GM19468 (cell line): ENCODE data around the gene CPLX3.

Source experiments
- ATAC-seq: cut with Tn5 transposase; IDR thresholded peaks from one replicate; pipeline ENCODE4 v1.9.1; 2021; ENCODE audit warnings: mild to moderate bottlenecking, moderate library complexity, moderate number of reproducible peaks; ENCODE audit not compliant: unreplicated experiment; ENCODE audit errors: extremely low read depth

CPLX3 gene

DNA sequence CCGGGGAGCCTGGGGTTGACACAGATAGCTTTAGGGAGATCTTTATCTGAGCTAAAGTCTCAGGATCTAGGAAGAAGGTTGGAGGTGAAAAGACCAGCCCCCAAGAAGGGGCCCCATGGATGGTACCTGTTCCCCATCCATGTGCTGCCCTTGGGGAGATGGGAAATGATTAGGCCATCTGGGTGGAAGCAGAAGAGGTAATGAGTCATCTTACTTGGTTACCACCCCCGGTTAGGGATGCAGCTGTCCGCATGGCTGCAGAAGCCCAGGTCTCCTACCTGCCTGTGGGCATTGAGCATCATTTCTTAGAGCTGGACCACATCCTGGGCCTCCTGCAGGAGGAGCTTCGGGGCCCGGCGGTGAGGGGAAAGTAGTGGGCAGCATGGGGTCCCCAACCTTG, 3.1 kb upstream of the CPLX3 start:
- no peak for ATAC-seq

DNA sequence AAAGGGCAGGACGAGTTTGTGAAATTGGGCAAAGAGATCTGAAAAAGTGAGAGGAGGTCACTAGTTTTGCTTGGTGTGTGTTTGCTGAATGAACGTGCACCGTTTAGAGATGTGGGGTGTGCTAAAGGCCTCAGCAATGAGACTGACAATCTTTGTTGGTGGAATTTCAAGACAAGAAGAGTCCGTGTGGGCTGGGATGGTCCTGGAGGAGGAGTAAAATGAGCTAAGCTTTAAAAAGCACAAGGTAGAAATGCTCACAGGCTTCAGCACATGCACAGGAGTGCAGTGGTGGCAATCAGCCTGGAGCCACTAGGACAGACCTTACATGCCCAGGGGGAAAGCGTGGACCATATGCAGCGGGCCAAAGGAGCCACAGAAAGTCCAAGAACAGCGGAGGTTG, 1.5 kb upstream of the CPLX3 start:
- ATAC-seq: no peak

DNA sequence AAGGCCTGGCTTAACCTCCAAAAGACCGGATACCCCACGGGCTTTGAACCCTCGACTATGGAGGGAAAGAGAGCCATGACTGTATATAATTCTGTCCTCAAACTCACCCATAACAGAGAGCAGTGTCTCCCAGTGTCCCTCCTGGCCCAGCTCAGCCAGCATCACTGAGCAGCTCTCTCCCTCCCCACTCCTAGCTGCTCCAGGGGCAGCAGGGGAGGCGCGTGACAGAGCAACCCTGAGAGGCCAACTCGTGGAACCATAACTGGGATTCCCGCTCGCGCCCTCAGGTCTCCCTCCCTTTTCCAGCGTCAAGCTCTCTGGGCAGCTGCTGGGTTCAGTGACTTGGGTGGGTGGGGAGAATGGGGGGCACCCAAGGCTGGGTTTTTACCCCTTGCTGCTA, 561 bp upstream of the CPLX3 start:
- ATAC-seq: no peak

DNA sequence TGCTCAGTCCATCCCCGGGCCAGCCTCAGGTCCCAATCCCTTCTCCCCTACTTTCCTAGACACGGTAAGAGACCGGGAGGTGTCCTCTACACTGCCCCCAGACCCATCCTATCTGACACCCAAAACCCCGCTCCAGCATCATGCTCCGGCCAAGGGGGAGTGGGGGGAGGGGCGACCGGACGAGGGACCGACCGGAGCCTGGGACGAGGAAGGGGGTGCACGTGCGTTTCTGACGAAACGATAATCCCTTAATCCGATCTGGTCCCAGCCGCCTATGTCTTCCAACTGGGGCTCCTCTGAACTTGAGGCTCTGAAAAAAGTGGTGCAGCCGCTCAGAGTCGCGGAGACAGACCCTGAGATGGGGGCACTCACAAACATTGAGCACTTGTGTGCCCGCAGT, 494 bp downstream of the CPLX3 start:
- ATAC-seq: no peak

DNA sequence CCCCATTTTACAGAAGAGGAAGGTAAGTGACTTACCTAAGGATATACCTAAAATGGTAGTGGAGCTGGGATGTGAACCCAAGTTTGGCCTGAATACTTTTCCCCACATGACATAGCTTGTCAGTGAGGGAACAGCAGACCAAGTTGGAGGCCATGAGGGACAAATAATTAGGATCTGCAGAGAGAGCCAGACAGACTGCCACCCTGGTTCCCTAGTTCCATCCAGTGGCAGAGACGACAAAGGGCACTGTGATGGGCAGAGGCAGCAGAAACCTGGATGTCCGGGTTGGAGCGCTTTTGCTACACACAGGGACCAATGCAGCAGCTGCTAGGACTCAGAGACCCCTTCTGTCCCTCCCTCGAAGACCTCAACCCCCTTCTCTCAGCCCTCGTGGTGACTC, 1.2 kb downstream of the CPLX3 start:
- no peak for ATAC-seq

DNA sequence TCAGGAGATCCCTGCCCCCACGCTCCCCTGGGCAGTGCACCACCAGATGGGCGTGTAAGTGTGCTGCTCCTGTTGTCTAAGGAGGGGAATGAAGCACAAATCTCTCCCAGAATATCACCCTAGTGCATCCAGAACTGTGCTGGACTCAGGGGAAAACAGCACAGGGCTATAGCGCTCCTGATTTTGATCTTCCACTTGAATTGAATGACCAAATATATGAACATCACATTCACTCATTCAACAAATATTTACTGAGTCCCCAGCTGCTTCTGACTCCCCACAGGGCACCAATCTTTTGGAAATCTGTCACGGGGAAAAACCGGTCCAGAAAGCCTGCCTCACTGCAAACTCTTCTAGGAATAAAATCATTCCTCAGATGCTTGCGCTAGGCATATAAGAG, 2.4 kb downstream of the CPLX3 start:
- ATAC-seq: no peak

DNA sequence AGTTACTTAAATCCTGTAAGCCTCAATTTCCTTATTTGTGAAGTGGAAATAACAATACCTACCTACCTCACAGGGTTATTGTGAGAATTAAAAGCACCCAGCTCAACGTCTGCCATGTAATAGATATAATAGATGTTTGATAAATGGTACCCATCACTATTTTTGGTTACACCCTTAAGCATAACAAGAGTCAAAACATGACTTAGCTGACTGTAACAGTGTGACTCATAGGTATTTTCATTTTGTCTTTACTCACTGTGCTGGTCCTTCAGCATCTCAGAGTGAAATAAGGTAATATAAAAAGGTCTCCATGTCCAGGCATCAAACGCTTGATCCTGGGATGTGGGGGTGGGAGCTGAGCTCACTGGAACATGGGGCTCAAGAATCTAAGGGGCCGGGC, 3.1 kb downstream of the CPLX3 start:
- ATAC-seq: no peak

DNA sequence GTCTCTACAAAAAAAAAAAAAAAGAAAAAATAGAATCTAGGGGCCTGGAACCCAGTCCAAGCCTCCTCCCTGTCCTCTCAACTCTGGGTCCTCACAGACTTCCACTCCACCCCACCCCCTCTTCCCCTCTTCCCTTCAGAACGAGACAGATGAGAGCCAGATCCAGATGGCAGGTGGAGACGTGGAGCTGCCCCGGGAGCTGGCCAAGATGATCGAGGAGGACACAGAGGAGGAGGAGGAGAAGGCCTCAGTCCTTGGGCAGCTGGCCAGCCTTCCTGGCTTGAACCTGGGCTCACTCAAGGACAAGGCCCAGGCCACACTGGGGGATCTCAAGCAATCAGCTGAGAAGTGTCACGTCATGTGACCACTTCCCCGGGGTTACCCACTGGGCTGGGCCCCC, 3.6 kb downstream of the CPLX3 start:
- ATAC-seq: no peak

DNA sequence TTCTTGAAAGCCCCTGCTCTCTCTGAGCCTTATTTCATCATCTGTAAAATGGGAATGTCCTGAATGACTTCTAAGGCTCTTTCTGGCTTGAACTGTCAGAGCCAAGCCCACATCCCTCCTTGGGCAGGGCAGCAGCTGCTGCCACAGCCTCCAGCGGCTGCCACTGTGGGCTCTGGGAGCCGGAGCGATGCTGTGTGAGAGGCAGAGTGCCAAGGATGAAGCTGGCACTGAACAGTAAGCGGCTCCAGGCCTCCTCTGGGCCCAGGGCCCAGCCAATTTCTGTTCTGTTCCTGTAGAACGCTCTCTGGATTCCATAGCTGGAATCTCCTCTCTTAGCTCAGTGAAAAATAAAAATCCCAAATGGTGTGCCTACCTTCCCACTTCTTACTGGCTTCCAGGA, 4.4 kb downstream of the CPLX3 start:
- no peak for ATAC-seq

DNA sequence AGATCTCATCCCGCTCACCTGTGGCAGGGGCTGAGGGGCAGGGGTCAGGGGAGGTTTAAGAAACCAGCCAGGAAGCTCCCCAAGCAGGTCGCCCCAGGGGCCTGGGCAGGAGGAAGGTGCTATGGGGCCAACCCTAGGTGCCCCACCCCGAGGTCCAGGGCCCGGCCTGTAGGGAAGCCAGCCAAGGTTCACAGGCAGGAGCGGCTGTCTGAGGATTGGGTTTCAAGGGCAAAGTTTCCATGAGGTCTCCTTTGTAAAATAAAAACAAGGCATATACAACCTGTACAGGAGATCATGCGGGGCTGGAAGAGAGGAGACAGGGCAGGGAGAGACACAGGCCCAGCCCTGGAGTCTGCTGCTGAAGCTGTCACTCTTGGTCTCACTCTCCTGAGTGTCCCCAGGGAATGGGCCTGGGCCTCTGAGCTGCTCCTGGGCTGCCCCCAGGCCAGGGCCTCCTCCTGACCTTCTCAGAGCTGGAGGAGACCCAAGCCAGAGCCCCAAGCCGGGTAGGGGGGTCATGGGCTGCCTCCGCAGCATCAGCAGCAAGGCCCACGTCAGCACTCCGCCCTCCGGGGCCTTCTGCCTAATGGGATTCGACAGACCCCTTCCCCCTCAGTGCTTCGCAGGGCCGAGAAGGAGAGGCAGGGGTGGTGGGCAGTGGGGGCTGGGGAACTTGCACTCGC, 5.5 kb downstream of the CPLX3 start:
- no peak for ATAC-seq

DNA sequence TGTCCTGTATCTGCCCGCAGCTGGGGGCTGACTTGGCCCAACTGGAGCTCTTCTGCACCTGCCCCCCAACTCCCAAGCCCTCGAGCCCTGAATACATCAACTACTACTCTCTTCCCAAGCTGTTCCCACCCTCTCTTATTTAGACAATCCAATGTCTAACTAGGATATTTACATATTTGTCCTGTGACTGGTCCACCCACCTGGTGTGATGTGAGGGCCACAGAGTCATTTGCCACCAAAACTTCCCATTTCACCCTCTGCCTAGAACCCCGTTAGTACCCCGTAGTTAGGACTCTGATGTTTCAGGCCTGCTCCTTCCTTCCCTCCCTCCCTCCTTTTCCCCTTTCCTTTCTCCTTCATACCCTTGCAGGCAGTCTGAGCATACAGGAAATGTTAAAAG, 6.4 kb downstream of the CPLX3 start:
- ATAC-seq: no peak

DNA sequence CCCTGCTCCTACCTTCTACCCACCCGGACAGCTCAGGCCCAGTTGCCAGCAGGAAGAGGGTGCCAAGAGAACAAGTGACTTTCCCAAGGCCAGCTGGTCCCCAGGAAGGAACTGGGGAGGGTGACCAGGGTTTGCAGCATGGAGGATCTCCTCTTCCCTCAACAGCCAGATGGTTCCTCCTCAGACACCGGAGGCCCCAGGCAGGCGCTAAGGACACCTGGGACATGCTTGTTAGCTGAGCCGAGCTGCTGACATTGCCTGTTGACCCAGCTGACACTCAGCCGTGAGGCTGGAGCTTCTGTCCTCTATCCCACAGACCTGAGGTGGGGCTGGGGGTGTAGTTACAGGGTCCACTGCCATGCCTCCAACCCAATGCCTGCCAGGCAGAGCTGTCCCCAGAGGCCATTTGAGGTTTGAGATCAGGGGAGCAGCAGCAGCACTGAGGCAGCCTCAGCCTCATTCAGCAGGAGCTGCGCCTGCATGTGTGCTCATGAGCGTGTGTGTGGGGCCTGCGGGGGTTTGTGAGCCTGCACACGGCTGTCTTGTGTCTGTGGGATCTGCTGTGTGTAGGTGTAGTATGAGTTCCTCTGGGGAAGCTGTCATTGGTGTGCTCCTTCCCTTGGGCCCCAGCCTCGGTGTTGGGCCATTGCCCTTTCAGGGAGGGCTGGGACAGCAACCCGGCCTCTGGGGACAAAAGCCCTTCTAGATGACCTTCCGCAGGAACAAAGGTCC, 7.1 kb downstream of the CPLX3 start:
- no peak for ATAC-seq

DNA sequence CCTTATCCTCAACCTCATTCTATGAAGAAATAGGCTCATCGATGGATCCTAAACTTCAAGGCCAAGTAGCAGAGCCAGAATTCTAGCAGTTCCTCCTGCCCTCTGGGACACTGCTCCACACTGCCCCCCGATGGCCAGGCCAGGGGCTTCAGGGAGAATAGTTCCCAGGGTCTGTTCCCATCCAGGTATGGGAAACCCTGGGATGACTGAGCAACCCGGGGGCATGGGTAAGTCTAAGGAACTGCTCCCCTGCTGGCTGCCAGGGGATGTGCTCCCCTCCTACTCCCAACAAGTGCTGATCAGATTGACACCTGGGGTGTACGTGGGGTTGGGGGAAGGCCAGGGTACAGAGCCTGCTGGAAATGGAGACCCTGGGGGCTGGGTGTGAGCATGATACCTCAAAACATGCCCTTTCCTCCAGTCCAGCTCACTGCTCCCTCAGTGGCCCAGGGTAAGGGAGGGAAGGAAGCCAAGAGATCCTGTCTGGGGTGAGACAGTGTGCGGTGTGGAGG, 8.9 kb downstream of the CPLX3 start:
- no peak for ATAC-seq

DNA sequence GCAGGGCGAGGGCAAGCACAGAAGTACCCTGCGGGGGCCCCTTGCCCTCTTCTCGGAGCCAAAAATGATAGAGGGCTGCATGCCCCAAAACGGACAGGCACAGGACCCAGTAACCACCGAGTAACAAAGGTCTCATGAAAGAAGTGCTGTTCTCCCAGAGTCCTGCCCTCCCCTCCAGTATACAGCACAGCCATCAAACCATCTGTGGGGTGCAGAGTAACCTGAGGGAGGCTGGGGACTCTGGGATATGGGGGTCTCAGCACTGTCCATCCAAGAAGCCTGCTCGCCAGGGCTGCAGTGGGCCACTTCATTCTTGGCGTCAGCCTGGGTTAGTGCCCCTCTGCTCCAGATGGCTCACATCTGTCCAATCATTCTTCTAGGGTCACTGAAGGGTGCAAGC, 10.4 kb downstream of the CPLX3 start:
- ATAC-seq: no peak

DNA sequence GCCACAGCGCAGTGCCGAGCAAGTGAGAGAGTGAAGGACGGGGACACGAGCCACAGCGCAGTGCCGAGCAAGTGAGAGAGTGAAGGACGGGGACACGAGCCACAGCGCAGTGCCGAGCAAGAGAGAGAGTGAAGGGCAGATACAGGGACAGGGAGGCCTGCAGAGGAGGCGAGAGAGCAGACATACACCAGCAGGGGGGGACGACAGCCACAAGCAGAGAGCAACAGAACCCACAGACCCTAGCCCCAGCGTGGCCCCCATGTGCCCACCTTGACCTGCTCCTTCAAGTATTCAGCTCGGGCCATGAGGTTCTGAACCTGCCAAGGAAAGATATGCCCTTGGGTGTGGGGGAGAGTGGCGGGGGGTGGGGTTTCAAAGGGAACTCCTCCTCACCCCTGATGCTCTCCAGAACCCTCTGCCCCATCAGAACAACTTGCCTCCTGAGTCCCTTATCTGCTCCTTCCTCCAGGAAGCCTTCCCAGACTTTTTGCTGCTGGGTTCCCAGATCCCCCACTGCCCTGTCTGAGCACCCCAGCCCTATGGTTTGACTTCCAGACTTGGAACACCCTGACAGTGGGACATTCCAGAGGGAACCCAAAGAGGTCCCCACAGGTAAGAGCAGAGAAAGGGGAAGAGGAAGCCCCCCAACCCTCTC, 11.2 kb downstream of the CPLX3 start:
- ATAC-seq: no peak

DNA sequence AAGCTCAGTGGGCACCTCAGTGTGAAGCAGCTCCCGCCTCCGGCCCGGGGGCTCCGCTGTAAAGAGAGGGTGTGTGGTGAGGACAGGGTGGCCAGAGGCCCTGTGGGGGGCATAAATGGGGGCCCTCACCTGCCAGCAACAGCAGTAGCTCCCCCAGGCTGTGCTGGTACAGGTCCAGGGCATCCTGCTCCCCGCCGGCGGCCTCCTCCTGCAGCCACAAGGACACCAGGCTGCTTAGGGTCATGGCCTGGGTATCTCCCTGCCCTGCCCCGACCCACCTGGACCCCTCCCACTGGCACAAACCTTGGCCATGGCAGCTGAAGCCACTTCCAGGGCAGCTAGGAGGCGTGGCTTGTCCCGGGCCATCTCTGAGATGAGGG, 11.7 kb downstream of the CPLX3 start:
- ATAC-seq: no peak

DNA sequence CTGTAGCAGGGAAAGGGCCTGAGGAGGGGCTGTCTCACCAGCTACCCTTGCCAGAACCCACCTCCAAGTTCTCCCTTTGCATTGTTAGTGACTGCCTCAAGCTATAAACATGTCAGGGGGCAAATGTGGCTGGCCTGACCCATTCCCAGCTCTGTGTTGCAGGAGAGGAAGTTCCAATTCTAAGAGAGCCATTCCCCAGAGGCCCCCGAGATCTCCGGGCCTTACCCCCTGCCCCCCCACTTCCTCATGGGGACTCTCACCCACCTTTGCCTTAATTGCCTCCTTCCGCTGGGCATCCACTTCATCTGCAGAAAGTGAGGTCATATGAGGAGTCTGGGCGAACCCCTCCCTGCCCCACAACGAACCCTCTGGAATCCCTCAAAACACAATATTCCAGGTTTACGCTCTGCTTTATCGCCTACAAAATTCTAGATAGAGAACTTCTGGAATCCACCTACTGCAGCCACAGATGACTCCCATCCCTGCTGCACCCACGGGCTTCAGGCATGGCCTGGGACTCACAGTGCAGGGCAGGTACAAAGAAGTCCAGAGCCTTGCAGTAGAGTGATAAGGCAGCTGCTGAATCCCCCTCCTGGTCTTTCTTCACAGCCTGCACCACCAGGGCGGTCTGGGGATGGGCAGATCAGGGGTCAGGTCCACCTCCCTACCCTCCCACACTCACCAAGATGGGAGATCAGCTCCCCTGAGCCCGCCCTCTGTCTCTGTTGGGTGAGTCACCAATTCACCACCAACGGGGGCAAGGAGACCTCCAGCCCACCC, 12.5 kb downstream of the CPLX3 start:
- no peak for ATAC-seq

DNA sequence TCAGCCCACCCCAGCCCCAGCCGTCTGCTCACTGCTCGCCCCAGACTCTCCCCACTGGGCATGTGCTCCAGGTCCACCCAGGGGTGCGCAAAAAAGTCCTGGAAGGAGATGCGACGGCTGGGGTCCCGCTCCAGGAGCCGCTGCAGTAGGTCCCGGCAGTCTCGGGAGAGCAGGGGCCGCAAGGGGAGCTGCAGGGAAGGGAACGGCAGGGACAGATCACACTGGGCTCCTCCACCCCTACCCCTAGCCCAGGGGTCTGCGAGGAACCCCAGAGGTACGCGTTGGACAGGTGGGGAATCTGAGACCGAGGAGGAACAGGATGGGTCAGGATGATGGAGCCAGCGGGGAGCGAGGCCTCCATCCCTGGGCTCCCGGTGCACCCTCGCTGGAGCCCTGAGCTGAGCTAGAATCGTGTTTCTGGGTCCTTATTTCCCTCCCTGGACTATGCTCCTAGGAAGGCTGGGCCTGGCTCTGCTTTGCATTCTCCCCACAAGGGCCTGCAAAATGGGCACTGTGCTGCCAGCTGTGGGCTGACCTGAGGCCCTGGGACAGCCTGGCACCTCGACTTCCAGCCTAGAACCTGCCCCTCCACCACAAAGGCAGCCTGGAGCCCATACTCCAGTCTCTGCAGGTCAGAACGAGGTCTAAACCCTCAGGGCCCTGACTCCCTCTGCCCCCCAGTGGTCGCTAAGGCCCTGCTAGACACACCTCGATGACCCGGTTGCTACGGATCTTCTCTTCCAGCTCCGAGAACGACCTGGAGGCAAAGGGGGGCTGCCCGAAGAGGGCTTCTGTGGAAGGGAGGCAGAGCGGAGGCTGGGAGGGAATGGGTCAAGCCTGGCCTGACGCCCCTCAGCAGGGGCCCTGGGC, 13.3 kb downstream of the CPLX3 start:
- ATAC-seq: no peak

DNA sequence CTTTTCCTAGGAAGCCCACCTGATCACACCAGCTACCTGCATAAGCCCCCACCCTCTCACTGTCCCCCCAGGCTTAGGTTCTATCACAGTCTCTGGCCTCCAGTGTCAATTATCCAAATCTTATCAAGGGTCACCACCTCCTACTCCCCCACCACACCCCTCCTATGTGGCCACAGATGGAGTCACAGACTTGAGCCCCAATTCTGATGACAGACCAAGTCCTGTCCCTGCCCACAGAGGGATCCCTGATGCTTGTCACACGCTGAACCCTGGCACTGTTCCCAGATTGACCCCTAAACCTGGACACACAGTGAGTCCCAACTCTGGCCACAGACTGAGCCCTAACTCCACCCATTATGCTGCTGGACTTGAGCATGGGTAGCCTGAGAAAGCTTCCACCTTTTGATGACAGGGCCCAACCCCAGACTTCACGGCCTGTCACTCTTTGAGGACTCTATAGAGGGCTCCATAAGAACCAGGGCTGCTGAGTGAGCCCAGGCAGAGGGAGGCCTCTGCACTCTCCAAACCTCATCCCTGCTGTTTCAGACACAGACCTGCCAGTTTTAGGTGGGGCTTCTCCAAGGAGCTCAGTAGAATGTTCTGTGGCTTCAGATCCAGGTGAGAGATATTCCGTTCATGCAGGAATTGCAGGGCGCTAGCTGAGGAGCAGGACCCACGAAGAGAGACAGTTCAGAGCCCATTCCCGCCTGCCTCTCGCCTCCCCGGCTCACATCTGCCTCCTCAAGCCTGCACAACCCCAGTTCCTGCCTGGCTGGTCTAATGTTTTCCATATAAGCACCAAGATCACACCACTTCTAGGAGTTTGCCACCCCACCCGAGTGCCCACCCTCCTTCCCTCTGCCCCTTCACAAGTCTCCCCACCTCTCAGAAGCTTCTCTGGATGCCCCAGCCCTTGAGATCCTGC, 14.7 kb downstream of the CPLX3 start:
- ATAC-seq: no peak
